ENCODE results near the gene LRRN2. TPM values are rescaled to one million over a fixed set of nuclear protein-coding genes. Genes with fewer than 3 reads are reported as not detected.

LRRN2 gene
- total RNA-seq, 1 experiment from 2014 or later, result 5.8 TPM

- no peak overlapping the region for H3K9ac ChIP-seq (ENCODE audit: extremely low read depth, insufficient read length, low read length)
- H2BK12ac ChIP-seq (ENCODE audit: insufficient read length, low read depth, low read length), result no peak overlapping the region
- H2BK20ac ChIP-seq (ENCODE audit: low read depth, low read length, poor library complexity, severe bottlenecking), result no peak overlapping the region
- no peak overlapping the region for H3K56ac ChIP-seq (ENCODE audit: insufficient read length, low read depth, low read length)
- Mint-ChIP-seq H3K9me3 (no peaks in the 10 kb centered on the region; a peak in 2 of 5 replicates), H3K27me3 (ENCODE audit: low read depth) (peaks cover 2% of the 10 kb centered on the region), H3K4me1 (peaks cover 26 to 32% of the 10 kb centered on the region in 2 experiments), H3K4me3 (no peak overlapping the region; a peak in 1 of 5 replicates), H3K36me3 (ENCODE audit: insufficient read depth in 1 of 3, low read depth in 3 of 3) (no peaks in the 10 kb centered on the region), H3K27ac (no peak overlapping the region)
- no peak overlapping the region for H3K4ac ChIP-seq (ENCODE audit: low read depth, low read length)
- H3K14ac ChIP-seq (ENCODE audit: insufficient read depth, low read length), result no peak overlapping the region
- H2BK120ac ChIP-seq (ENCODE audit: low read depth, low read length, poor library complexity, severe bottlenecking), result no peak overlapping the region
- no peak overlapping the region for H2AK5ac ChIP-seq (ENCODE audit: insufficient read length, low read length)
- no peak overlapping the region for H3K18ac ChIP-seq (ENCODE audit: insufficient read length, low read depth, low read length)
- H4K20me1 ChIP-seq (ENCODE audit: control insufficient read depth, insufficient read depth, insufficient read length), result no peaks in the 10 kb centered on the region
- H3K27ac ChIP-seq (ENCODE audit: insufficient read length, low read depth, low read length), result no peak overlapping the region
- H3K4me1 ChIP-seq (ENCODE audit: insufficient read depth, low read length), result peaks cover 5% of the 10 kb centered on the region; the same call in 1 of the 2 replicates
- no peak overlapping the region for H3K23ac ChIP-seq (ENCODE audit: insufficient read length, low read depth, low read length)
- TF ChIP-seq CTCF (conservative IDR thresholded peaks at IDR 0.05), result no peak
- no peaks in the 10 kb centered on the region for H3K79me2 ChIP-seq (ENCODE audit: insufficient read depth, low read length)
- no peak overlapping the region for H3T11ph ChIP-seq (ENCODE audit: low read length)
- H4K91ac ChIP-seq (ENCODE audit: insufficient read length, low read depth, low read length), result no peak overlapping the region
- DNase-seq, result no peak
- WGBS (ENCODE audit: extremely low coverage, insufficient read length, low lambda C conversion rate), result no CpG with 5 or more reads among the region's 3 CpGs
- H2AFZ ChIP-seq (ENCODE audit: low read length), result no peak overlapping the region
- H3K4me2 ChIP-seq (ENCODE audit: insufficient read depth, insufficient read length, low read length), result no peak overlapping the region
- H3K79me1 ChIP-seq (ENCODE audit: insufficient read depth, low read depth, low read length, poor library complexity, severe bottlenecking), result no peaks in the 10 kb centered on the region
- no peak overlapping the region for H2BK5ac ChIP-seq (ENCODE audit: insufficient read length, low read length)
- H2BK15ac ChIP-seq (ENCODE audit: low read depth, low read length), result no peak overlapping the region
- H3K23me2 ChIP-seq (ENCODE audit: insufficient read length, low read depth, low read length, poor library complexity, severe bottlenecking), result no peaks in the 10 kb centered on the region
- H3K9me3 ChIP-seq (ENCODE audit: control insufficient read depth, low read depth, low read length), result no peaks in the 10 kb centered on the region
- no peaks in the 10 kb centered on the region for H3K27me3 ChIP-seq (ENCODE audit: insufficient read depth, low read length)
- no peak overlapping the region for H4K8ac ChIP-seq (replicated peaks; ENCODE audit: insufficient read length, low read depth, low read length)
- no peak overlapping the region for H4K5ac ChIP-seq (ENCODE audit: insufficient read length, low read depth, low read length)
Observed at GRCh38 chr1:204591473-204592090, 94.0 kb downstream of the LRRN2 start.
